Fibroblast of lung (primary cell): ENCODE results near the gene CUEDC1. TPM values are rescaled to one million over a fixed set of nuclear protein-coding genes. Genes with fewer than 3 reads are reported as not detected.

Experiments
- DNase-seq, 2 donors: peaks; one replicate each; pipeline versions ENCODE4 v3.0.0 to v3.0.0-alpha.2; 2010; ENCODE audit warnings: low read depth in 2 of 2
- H2AFZ ChIP-seq: 2 replicates; pipeline ENCODE4 v1.5.1; 2012; ENCODE audit warnings: low read length, control low read depth, inconsistent platforms
- H3K27ac ChIP-seq: 2 replicates; pipeline ENCODE4 v1.5.1; 2011; ENCODE audit warnings: low read length, control low read depth; ENCODE audit not compliant: insufficient read depth
- H3K27me3 ChIP-seq: 2 replicates; pipeline ENCODE4 v1.5.1; 2011; ENCODE audit warnings: mild to moderate bottlenecking, low read length; ENCODE audit not compliant: control insufficient read depth, insufficient read depth
- H3K36me3 ChIP-seq: 2 replicates; pipeline ENCODE4 v1.5.1; 2011; ENCODE audit warnings: low read length; ENCODE audit not compliant: control insufficient read depth, insufficient read depth
- H3K4me1 ChIP-seq: 2 replicates; pipeline ENCODE4 v1.5.1; 2011; ENCODE audit warnings: low read length; ENCODE audit not compliant: control insufficient read depth, insufficient read depth; ENCODE audit errors: extremely low read depth
- H3K4me2 ChIP-seq: 2 replicates; pipeline ENCODE4 v1.5.1; 2011; ENCODE audit warnings: low read length, control low read depth; ENCODE audit not compliant: insufficient read depth; ENCODE audit errors: extremely low read depth
- H3K4me3 ChIP-seq, 4 experiments: fragments of 200-600 bp in 1 of 4; sonication (generic) in 1 of 4; replicated peaks in 1 of 4; 2 replicates each; pipeline ENCODE4 v1.5.1; 2011 to 2016; ENCODE audit warnings: low read length in 4 of 4, low read depth in 3 of 4, mild to moderate bottlenecking in 3 of 4, control low read depth in 2 of 4, inconsistent platforms in 1 of 4, mixed read lengths in 1 of 4; ENCODE audit not compliant: insufficient read depth in 1 of 4; ENCODE audit errors: control extremely low read depth in 1 of 4
- H3K79me2 ChIP-seq: 2 replicates; pipeline ENCODE4 v1.5.1; 2012; ENCODE audit warnings: mild to moderate bottlenecking, low read length, inconsistent platforms; ENCODE audit not compliant: control insufficient read depth, insufficient read depth
- H3K9ac ChIP-seq: 2 replicates; pipeline ENCODE4 v1.5.1; 2011; ENCODE audit warnings: mild to moderate bottlenecking, low read length, control low read depth; ENCODE audit not compliant: insufficient read depth
- H3K9me3 ChIP-seq: 2 replicates; pipeline ENCODE4 v1.5.1; 2012; ENCODE audit warnings: low read depth, low read length; ENCODE audit not compliant: control insufficient read depth, insufficient read depth
- H4K20me1 ChIP-seq: 2 replicates; pipeline ENCODE4 v1.5.1; 2011; ENCODE audit warnings: low read length; ENCODE audit not compliant: control insufficient read depth, insufficient read depth; ENCODE audit errors: extremely low read depth
- EZH2 ChIP-seq: IDR thresholded peaks from 2 replicates; pipeline ENCODE4 v1.5.1; 2012; ENCODE audit warnings: low read length, control low read depth, mild to moderate bottlenecking; ENCODE audit errors: missing control alignments
- polyA plus RNA-seq, 2 donors: library from polyadenylated mRNA; depleted of rRNA in 1 of 2; stranded (reverse) in 1 of 2; unstranded in 1 of 2; fragments of >200 nt; gene quantifications; 2 replicates each; pipeline ENCODE4 v1.2.1, GENCODE V29; 2011 to 2012; ENCODE audit warnings: missing spikeins in 1 of 2
- total RNA-seq: library from RNA; depleted of rRNA; stranded (reverse); fragments of >200 nt; gene quantifications from 2 replicates; pipeline ENCODE4 v1.2.1, GENCODE V29; 2014
- TF ChIP-seq, protein P1 (sequence below), 2 donors: IDR thresholded peaks in 1 of 2; conservative IDR thresholded peaks in 1 of 2; 1 replicate in 1 of 2; 2 replicates in 1 of 2; pipeline ENCODE4 v1.5.1; 2011 to 2012; ENCODE audit warnings: low read length in 2 of 2, control low read depth in 1 of 2, inconsistent platforms in 1 of 2, low read depth in 1 of 2, mild to moderate bottlenecking in 1 of 2

The CUEDC1 gene
- total and polyA plus RNA-seq, 2 donors (not counting 1 experiment from before 2014, with no cell fraction given) = 11.9 to 34.9 TPM

DNA sequence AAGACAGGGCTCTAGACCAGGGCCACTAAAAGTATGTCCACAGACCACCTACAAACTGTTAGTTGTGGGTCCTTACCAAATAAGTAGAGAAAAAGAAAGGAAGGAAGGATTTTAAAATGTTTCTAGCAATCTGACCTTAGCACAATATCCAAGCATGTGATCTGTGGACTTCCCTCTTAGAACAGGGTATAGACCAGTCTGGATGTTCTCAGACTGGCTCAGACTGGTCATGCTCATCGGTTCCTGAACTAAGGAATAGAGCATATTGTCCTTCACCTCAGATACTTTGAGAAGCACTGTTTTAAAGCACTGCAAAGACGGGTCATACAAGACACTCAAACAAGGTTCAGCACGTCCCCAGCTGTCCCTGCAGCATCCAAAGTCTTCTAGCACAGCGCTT is 25.8 kb downstream of the CUEDC1 start:
- Histone ChIP-seq H3K27ac (no peak overlapping the region), H3K9me3 (no peaks in the 10 kb centered on the region), H4K20me1 (no peaks in the 10 kb centered on the region), H2AFZ (no peak overlapping the region), H3K79me2 (peaks cover 34% of the 10 kb centered on the region), H3K4me2 (no peak overlapping the region), H3K27me3 (no peaks in the 10 kb centered on the region), H3K36me3 (peaks cover 2% of the 10 kb centered on the region), H3K9ac (no peak overlapping the region), H3K4me1 (peaks cover 6% of the 10 kb centered on the region), H3K4me3 (no peak overlapping the region)
- TF ChIP-seq, protein P1, sequence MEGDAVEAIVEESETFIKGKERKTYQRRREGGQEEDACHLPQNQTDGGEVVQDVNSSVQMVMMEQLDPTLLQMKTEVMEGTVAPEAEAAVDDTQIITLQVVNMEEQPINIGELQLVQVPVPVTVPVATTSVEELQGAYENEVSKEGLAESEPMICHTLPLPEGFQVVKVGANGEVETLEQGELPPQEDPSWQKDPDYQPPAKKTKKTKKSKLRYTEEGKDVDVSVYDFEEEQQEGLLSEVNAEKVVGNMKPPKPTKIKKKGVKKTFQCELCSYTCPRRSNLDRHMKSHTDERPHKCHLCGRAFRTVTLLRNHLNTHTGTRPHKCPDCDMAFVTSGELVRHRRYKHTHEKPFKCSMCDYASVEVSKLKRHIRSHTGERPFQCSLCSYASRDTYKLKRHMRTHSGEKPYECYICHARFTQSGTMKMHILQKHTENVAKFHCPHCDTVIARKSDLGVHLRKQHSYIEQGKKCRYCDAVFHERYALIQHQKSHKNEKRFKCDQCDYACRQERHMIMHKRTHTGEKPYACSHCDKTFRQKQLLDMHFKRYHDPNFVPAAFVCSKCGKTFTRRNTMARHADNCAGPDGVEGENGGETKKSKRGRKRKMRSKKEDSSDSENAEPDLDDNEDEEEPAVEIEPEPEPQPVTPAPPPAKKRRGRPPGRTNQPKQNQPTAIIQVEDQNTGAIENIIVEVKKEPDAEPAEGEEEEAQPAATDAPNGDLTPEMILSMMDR (conservative IDR thresholded peaks at IDR 0.05 in 1 of 2, IDR thresholded peaks at IDR 0.05 in 1 of 2; ENCODE audit: low read depth in 1 of 2, low read length in 2 of 2) = no peak
- TF ChIP-seq EZH2 = no peak
- no peak for DNase-seq

DNA sequence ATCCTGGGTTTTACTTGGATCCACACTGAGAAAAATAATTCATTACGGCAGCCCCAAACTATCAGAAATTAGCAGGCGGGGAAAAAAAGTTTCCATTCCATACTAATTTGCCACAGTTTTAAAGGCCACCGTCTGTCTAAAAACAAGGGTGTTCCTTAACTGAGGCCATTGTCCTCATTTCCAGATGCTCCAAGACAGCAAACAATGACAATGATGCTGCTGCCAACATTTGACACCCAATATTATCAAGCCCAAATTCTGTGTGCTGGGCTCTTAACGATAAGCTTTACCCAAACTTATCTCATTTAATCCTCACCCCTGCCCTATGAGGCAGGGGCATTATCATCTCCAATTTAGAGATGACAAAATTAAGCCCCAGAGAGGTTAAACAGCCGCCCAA is 26.3 kb downstream of the CUEDC1 start:
- Histone ChIP-seq H3K27me3 (no peaks in the 10 kb centered on the region), H4K20me1 (no peaks in the 10 kb centered on the region), H2AFZ (no peak overlapping the region), H3K4me1 (peaks cover 6% of the 10 kb centered on the region), H3K79me2 (peaks cover 34% of the 10 kb centered on the region), H3K9ac (no peak overlapping the region), H3K4me2 (no peak overlapping the region), H3K4me3 (no peak overlapping the region), H3K9me3 (no peaks in the 10 kb centered on the region), H3K36me3 (peaks cover 2% of the 10 kb centered on the region), H3K27ac (no peak overlapping the region)
- TF ChIP-seq EZH2 = no peak
- TF ChIP-seq, protein P1 (conservative IDR thresholded peaks at IDR 0.05 in 1 of 2, IDR thresholded peaks at IDR 0.05 in 1 of 2; ENCODE audit: low read depth in 1 of 2, low read length in 2 of 2) = no peak
- DNase-seq = no peak

DNA sequence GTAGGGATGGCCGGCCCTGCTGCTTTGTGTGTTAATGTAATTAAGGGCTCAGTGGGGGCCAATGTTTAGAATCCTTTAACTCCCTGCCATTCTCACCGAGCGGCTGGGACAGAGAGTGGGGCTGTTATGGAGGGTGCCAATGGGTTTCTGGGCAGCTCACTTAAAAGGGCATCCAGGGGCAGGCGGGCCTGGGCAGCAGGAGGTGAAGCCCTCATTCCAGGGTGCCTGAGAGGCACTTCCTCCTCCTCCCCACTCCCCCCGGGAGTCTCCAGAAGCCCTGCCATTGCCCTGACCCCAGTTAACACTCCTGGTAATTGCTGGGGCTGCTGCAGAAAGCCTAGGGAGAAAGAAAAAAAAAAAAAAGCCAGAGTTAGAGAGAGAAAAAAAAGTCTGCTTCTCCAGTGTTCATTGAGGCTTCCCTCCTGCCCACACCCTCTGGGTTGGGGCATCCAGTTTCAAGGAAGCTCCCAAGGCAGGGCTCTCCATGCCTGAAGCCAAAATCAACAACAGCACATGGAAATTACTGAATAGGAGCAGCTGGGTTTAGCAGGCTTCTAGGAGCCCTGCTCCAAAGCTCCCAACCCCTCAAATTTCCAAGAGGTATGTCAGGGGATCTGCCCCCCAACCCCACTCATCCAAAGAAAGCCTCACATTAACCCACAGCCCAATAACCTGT is 28.0 kb downstream of the CUEDC1 start:
- H3K4me3 ChIP-seq = no peak overlapping the region
- H3K27ac ChIP-seq = no peak overlapping the region
- peaks cover 6% of the 10 kb centered on the region for H3K4me1 ChIP-seq
- H3K79me2 ChIP-seq = peaks cover 28% of the 10 kb centered on the region
- DNase-seq = peak; percentile 84 to 88
- no peak for TF ChIP-seq EZH2
- TF ChIP-seq, protein P1 (conservative IDR thresholded peaks at IDR 0.05 in 1 of 2, IDR thresholded peaks at IDR 0.05 in 1 of 2; ENCODE audit: low read depth in 1 of 2, low read length in 2 of 2) = no peak
- H3K9me3 ChIP-seq = no peaks in the 10 kb centered on the region
- H4K20me1 ChIP-seq = no peaks in the 10 kb centered on the region
- H2AFZ ChIP-seq = no peak overlapping the region
- no peak overlapping the region for H3K9ac ChIP-seq
- H3K4me2 ChIP-seq = no peak overlapping the region
- peaks cover 2% of the 10 kb centered on the region for H3K36me3 ChIP-seq
- no peaks in the 10 kb centered on the region for H3K27me3 ChIP-seq
